ENCODE data around the gene NDOR1.

NDOR1 gene

DNA sequence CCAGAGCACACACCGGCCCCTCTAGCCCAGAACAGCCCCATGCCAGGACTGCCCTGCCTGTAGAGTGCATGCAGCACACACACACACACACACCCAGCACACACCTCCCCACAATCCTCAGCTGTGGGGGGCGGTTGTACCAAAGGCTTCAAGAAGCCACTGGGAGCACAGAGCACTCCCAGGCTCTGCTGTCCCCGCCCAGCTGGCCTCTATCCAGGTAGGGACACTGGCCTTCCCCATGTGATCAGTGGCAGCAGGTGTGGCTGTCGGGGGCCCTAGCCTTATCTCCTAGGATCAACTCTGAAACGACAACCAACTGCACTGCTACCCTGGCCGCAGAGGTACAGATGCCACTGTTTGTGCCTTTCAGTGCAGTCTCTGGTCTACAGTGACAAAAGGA is 19.1 kb upstream of the NDOR1 start:
- no peaks in the 10 kb centered on the region for H3K9me3 Mint-ChIP-seq
- H3K36me3 Mint-ChIP-seq (ENCODE audit: low read depth): peaks cover 15% of the 10 kb centered on the region
- peaks cover 38% of the 10 kb centered on the region for H3K4me1 Mint-ChIP-seq
- peak overlapping the region; percentile 92 for H3K4me3 Mint-ChIP-seq
- ATAC-seq (no peak), DNase-seq (no peak)
- no peak overlapping the region for H3K27ac Mint-ChIP-seq
- H3K27me3 Mint-ChIP-seq: no peaks in the 10 kb centered on the region

DNA sequence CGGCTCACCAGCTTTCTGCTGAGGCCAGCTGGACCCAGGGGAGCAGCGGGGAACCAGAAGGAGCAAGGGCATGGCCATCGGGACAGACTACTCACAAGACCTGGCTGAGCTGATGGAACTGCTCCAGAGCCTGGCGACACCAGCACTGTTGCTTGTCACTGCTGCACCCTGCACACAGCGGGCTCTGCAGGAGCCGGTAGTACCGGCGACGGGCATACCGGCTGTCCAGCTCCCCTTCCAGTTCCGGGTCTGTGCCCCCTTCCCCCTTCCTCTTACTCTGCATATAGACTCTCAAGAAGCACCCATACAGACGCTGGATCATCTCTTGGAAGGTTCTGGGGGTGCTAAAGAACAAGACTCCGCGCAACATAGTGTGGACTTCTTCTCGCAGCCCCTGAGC is 18.1 kb upstream of the NDOR1 start:
- peaks cover 38% of the 10 kb centered on the region for H3K4me1 Mint-ChIP-seq

DNA sequence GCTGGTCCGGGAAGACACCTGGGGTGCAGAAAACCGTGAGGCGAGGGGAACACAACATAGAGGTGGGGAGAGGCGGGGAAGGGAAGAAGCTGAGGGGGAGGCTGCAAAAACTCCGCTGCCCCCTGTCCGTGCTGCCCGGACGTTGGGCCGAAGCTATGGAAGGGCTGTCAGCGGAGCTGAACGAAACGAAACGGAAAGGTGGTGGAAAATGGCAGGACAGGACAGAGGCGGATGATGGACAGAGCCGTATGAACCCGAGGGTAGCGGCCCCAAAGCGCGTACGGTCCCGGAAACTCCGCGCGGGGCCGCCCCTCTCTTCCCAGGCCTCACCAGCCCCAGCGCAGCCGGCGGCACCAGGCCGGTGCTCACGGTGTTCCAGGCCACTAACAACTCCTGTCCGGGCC is 17.4 kb upstream of the NDOR1 start:
- H3K27me3 Mint-ChIP-seq: no peaks in the 10 kb centered on the region
- DNase-seq (no peak), ATAC-seq (no peak)
- peaks cover 38% of the 10 kb centered on the region for H3K4me1 Mint-ChIP-seq
- H3K9me3 Mint-ChIP-seq: no peaks in the 10 kb centered on the region
- peak overlapping the region; percentile 89 for H3K27ac Mint-ChIP-seq
- peaks cover 11% of the 10 kb centered on the region for H3K36me3 Mint-ChIP-seq (ENCODE audit: low read depth)
- H3K4me3 Mint-ChIP-seq: peak overlapping the region; percentile 92

More for the DNA sequence above, 18.1 kb upstream of the NDOR1 start:
- peak overlapping the region; percentile 92 for H3K4me3 Mint-ChIP-seq
- no peaks in the 10 kb centered on the region for H3K9me3 Mint-ChIP-seq
- no peak for DNase-seq
- ATAC-seq: no peak
- H3K27ac Mint-ChIP-seq: peak overlapping the region; percentile 89
- no peaks in the 10 kb centered on the region for H3K27me3 Mint-ChIP-seq
- H3K36me3 Mint-ChIP-seq (ENCODE audit: low read depth): peaks cover 11% of the 10 kb centered on the region

DNA sequence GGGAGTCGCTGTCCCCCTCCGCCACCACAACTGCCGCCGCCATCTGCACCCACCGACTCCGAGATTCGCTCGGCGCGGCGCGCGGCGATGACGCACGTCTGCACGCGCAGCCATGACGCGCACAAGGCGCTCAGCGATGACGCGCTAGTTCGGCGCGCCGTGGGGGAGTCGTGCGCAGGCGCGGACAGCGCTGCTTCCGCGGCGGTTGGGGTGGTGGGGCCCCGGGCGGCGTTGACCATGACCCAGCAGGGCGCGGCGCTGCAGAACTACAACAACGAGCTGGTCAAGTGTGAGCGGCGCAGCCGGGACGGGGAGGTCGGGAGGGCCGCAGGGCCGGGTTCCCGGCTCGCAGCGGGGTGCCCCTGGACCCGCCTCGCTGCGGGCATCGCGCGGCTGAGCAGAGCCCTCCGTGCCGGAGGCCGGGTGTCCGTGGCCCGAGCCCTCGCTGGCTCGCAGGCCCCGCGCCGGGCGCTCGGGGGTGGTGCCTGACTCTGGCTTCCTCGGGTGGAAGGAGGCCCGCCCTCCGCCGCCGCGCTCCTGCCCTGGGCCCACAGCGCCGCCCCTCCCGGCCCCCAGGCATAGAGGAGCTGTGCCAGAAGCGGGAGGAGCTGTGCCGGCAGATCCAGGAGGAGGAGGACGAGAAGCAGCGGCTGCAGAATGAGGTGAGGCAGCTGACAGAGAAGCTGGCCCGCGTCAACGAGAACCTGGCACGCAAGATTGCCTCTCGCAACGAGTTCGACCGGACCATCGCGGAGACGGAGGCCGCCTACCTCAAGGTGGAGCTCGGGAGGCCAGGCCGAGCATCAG is 16.8 kb upstream of the NDOR1 start, which contains the start of the genes ANAPC2 and SSNA1:
TSS of gene ANAPC2 (minus strand) at position 71 of the 807 bp plus-strand sequence. CDS start at position 43, 28 bp downstream.
TSS of gene SSNA1 (plus strand) at position 187 of the 807 bp plus-strand sequence. CDS start at position 238, 51 bp downstream.
- H3K4me3 Mint-ChIP-seq: peak within 1 kb of the TSS; percentile 92
- peak within 1 kb of the TSS; percentile 91 for H3K27ac Mint-ChIP-seq
- no peaks in the 10 kb centered on the region for H3K27me3 Mint-ChIP-seq
- H3K36me3 Mint-ChIP-seq (ENCODE audit: low read depth): peaks cover 7% of the 10 kb centered on the region
- H3K4me1 Mint-ChIP-seq: peaks cover 38% of the 10 kb centered on the region
- DNase-seq (peak; percentile 97), ATAC-seq (peak; percentile 85)
- no peaks in the 10 kb centered on the region for H3K9me3 Mint-ChIP-seq

DNA sequence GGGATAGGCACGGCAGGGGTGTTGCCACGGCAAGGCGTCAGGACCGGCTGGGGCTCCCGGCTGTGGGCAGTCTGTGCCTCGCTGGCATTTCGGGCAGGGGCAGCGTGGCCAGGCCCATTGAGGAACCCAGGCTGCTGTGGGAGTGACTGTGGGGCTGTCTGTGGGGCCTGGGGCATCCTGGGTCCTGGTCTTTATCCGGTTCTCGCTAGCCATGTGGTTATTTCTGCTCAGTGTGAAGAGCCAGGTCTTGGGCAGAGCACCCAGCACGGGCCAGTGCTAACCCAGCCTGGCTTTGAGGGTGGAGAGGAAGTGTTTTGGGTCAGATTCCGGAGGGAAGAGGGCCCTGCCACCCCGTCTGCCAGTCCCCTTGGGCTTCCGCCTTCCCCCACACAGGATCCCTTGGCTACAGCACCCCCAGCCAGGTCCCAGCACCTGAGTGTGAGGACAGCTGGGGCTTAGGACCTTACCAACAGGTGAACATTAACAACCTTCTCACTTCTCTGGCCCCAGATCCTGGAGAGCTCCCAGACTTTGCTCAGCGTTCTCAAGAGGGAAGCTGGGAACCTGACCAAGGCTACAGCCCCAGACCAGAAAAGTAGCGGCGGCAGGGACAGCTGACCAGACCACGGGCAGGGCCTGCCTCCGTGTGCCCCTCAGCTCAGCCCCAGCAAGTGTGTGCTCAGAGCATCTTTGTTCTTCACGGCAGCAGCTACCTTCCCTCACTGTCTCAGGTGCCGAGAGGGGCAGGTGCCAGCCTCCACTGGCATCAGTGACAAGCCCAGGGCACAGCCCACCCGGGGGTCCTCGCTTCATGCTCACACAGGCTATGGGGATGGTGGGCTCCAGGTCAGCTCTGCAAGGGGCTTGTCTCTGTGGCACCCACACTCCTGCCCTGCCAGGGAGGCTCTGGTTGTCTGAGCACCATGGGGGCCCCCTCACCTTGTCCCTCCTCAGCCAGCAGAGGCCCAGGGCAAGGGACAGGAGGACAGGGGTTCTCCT is 15.9 kb upstream of the NDOR1 start:
- peaks cover 38% of the 10 kb centered on the region for H3K4me1 Mint-ChIP-seq
- H3K27ac Mint-ChIP-seq: peak overlapping the region; percentile 91
- ATAC-seq (peak; percentile 2), DNase-seq (no peak)
- H3K4me3 Mint-ChIP-seq: peak overlapping the region; percentile 92
- peaks cover 7% of the 10 kb centered on the region for H3K36me3 Mint-ChIP-seq (ENCODE audit: low read depth)
- no peaks in the 10 kb centered on the region for H3K9me3 Mint-ChIP-seq
- H3K27me3 Mint-ChIP-seq: no peaks in the 10 kb centered on the region

DNA sequence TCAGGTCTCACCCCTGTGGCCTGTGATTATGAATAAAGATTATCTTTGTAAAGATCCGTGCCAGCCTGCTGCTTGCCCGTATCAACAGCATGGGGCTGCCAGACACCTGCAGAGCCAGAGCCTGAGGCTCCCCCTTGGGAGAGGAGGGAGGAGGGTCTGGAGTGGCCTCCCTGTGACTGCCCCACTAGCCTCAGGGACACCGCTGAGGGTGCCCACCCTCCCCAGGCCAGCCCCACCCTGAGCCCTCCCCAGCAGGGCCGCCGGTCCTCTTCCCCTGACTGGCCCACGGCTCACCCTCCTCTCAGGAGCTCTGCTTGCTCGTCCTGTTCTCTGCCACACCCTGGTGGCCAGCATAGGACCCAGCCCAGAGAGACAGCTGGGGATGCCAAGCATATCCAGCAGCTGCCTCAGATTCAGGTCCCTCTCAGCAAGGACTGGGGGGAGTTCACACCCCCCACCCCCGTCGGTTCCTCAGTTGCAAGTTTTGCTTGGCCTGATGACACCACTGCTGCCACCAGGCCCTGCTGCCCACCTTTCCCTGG is 15.1 kb upstream of the NDOR1 start:
- Mint-ChIP-seq H3K4me1 (peaks cover 38% of the 10 kb centered on the region), H3K36me3 (ENCODE audit: low read depth) (peaks cover 7% of the 10 kb centered on the region), H3K27ac (no peak overlapping the region), H3K9me3 (no peaks in the 10 kb centered on the region), H3K4me3 (peak overlapping the region; percentile 92), H3K27me3 (no peaks in the 10 kb centered on the region)
- no peak for ATAC-seq
- no peak for DNase-seq

DNA sequence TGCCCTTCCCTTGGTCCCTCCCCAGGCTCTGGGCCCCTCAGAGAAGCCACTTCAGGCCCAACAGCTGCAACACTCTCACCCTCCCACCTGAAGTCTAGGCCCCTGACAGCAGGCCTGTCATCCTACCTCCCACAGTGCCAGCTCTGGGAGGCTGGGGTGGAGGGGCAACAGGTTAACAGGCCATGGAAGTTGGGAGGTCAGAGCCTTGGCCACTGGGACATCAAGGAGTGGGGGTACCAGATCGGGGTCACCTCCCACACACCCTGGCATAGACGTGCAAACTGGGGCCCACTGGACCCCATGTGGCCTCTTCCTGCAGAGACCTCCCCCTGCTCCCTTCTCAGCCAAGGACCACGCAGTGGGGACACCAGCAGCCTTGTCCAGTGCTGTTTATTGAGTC is 14.3 kb upstream of the NDOR1 start:
- no peak overlapping the region for H3K4me3 Mint-ChIP-seq
- ATAC-seq: no peak

DNA sequence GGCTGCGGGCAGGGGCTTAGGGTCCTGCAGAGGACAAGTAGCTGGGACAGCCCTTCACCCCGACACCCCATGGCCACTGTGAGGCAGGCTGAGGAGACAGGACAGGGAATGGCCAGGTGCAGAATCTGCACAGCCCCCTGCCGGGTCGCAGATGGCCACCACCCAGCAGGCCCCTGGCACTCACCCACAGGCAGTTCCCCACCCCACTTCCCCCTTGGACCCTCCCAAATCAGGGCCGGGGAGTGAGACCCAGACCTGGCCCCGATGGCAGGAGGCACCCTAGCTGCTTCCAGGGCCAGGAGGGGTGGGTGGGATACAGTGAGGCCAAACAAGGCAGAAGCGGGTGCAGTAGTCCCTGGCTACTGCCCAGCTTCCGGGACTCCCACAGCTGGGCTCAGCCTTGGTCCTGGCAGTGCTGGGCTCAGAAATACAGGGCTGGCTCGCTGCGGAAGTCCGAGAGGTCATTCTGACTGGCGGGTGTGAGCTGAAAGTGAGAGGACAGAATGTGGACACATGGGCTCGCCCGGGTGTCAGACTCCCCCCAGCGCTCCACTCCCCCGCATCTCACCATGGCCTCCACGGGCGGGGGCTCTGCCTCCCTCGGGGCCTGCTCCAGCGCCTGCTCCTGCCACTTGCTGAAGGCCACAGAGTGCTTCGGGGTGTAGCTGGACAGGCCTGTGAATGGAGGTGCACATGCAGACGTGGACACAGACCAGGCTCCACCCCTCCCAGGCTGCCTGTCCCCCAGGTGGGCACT is 13.6 kb upstream of the NDOR1 start:
- no peak overlapping the region for H3K4me3 Mint-ChIP-seq
- H3K27me3 Mint-ChIP-seq: no peaks in the 10 kb centered on the region
- no peak overlapping the region for H3K27ac Mint-ChIP-seq
- DNase-seq (no peak), ATAC-seq (no peak)
- peaks cover 7% of the 10 kb centered on the region for H3K36me3 Mint-ChIP-seq (ENCODE audit: low read depth)
- H3K9me3 Mint-ChIP-seq: no peaks in the 10 kb centered on the region
- H3K4me1 Mint-ChIP-seq: peaks cover 30% of the 10 kb centered on the region

More for the DNA sequence above, 14.3 kb upstream of the NDOR1 start:
- H3K36me3 Mint-ChIP-seq (ENCODE audit: low read depth): peaks cover 7% of the 10 kb centered on the region
- peaks cover 36% of the 10 kb centered on the region for H3K4me1 Mint-ChIP-seq
- H3K27me3 Mint-ChIP-seq: no peaks in the 10 kb centered on the region
- no peak overlapping the region for H3K27ac Mint-ChIP-seq
- no peaks in the 10 kb centered on the region for H3K9me3 Mint-ChIP-seq
- no peak for DNase-seq

DNA sequence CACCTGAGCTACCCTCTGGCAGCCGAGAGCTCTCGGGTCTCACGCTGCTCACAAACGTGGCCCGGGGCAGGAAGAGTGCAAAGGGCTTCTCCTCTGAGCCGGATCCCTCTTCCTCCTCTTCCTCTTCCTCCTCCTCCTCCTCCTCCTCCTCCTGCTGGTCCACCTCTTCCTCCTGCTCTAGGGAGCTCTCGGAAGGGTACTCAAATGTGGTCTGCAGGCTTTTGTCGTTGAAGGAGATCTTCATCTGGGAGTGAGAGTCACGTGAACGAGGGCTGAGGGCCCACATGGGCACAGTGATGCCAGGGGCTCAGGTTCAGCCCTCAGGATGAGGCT is 13.1 kb upstream of the NDOR1 start:
- Mint-ChIP-seq H3K9me3 (no peaks in the 10 kb centered on the region), H3K4me3 (no peak overlapping the region), H3K27me3 (no peaks in the 10 kb centered on the region), H3K4me1 (peaks cover 25% of the 10 kb centered on the region), H3K27ac (no peak overlapping the region), H3K36me3 (ENCODE audit: low read depth) (peaks cover 7% of the 10 kb centered on the region)
- ATAC-seq: no peak
- DNase-seq: no peak

DNA sequence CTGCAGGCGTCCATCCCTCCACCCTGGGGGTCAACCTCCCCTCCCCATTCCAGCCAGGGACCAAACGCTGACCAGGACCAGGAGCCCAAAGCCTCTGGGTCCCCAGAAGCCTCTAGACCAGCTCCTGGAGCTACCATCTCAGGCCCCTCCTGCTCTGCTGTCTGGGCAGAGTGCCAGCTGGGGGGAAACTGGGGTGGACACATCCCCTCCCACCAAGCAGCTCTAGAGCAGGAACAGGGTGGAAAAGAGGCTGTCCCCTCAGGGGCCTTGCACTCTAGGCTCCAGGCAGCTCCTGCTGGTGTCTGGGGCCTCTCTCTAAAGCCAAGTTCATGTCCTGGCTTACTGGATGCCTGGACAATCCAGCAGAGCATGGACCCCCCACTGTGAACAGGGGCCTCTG is 12.6 kb upstream of the NDOR1 start:
- no peak overlapping the region for H3K4me3 Mint-ChIP-seq
- DNase-seq: no peak
- ATAC-seq: no peak
- H3K27ac Mint-ChIP-seq: no peak overlapping the region
- no peaks in the 10 kb centered on the region for H3K27me3 Mint-ChIP-seq
- peaks cover 21% of the 10 kb centered on the region for H3K4me1 Mint-ChIP-seq
- peaks cover 7% of the 10 kb centered on the region for H3K36me3 Mint-ChIP-seq (ENCODE audit: low read depth)
- H3K9me3 Mint-ChIP-seq: no peaks in the 10 kb centered on the region

DNA sequence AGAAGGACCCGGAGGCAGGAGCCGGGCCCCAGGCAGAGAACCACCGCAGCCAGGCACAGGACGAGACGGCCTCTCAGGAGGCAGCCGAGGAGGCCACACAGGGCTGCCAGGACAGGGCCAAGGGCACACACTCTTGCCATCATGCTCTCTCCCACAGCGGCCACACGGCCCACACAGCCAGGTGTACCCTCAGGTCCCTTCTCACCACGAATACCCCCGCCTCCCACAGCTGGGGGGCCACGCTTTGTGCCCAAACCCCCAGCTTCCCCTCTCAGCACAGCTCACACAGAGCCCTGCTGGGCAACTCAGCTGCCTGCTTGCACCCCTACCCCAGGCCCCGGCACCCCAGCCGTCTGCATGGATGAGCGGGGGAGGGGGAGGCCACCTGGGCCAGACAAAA is 11.7 kb upstream of the NDOR1 start:
- Mint-ChIP-seq H3K36me3 (ENCODE audit: low read depth) (peaks cover 7% of the 10 kb centered on the region), H3K9me3 (no peaks in the 10 kb centered on the region), H3K27me3 (no peaks in the 10 kb centered on the region), H3K4me1 (peaks cover 19% of the 10 kb centered on the region), H3K27ac (no peak overlapping the region), H3K4me3 (no peak overlapping the region)
- no peak for DNase-seq
- no peak for ATAC-seq

DNA sequence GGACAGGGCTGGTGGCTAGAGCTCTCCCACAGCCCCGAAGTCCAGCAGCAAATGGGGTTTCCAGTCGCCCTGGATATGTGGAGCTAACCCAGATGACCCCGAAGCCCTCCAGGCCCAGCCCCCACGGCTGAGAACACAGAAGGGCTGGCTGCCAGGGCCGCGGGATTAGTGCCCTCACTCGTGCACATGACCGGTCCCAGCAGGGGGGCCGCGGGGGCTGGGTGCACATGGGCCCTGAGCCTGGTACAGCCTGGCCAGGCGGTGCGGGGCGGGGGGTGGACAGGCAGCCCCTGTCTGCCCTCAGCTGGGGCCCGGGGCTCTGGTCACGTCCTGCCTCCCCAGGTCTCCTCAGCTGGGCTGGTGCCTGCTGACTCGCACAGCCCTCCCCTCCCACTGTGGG is 11.1 kb upstream of the NDOR1 start:
- no peak overlapping the region for H3K27ac Mint-ChIP-seq
- peaks cover 14% of the 10 kb centered on the region for H3K4me1 Mint-ChIP-seq
- no peaks in the 10 kb centered on the region for H3K27me3 Mint-ChIP-seq
- DNase-seq (no peak), ATAC-seq (no peak)
- H3K36me3 Mint-ChIP-seq (ENCODE audit: low read depth): peaks cover 5% of the 10 kb centered on the region
- no peaks in the 10 kb centered on the region for H3K9me3 Mint-ChIP-seq
- no peak overlapping the region for H3K4me3 Mint-ChIP-seq

DNA sequence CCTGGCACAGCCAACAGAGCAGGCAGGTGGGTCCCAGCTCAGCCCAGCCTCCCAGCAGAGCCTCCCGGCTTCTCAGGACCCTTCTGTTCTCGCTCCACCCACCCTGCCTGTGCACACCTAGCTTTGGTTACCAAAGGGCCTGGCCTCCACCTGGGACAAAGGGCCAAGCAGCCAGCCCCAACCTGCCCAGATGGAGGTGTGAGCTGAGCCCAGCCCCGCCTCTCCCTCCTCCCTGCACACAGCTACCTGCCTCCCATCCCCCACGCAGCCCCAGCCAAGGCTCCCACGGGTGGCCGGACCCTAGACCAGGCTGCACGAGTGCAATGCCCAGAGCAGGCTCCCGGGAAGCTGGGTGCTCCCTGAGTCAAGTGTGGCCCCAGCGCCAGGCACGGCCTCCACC is 10.6 kb upstream of the NDOR1 start:
- no peak for ATAC-seq
- H3K36me3 Mint-ChIP-seq (ENCODE audit: low read depth): peaks cover 5% of the 10 kb centered on the region
- H3K4me3 Mint-ChIP-seq: no peak overlapping the region
- no peak for DNase-seq
- no peaks in the 10 kb centered on the region for H3K27me3 Mint-ChIP-seq
- no peaks in the 10 kb centered on the region for H3K9me3 Mint-ChIP-seq
- no peak overlapping the region for H3K27ac Mint-ChIP-seq
- H3K4me1 Mint-ChIP-seq: peaks cover 11% of the 10 kb centered on the region
